GM12892 (cell line): ENCODE measurements around the gene SLC6A9.

Experiments used
- POLR2A ChIP-seq: IDR thresholded peaks from 2 replicates; pipeline ENCODE4 v1.6.1; 2011; ENCODE audit warnings: low read depth, low read length, control low read depth
- POLR2AphosphoS5 ChIP-seq: IDR thresholded peaks from 2 replicates; pipeline ENCODE4 v1.6.1; 2011; ENCODE audit warnings: low read depth, low read length, control low read depth

DNA sequence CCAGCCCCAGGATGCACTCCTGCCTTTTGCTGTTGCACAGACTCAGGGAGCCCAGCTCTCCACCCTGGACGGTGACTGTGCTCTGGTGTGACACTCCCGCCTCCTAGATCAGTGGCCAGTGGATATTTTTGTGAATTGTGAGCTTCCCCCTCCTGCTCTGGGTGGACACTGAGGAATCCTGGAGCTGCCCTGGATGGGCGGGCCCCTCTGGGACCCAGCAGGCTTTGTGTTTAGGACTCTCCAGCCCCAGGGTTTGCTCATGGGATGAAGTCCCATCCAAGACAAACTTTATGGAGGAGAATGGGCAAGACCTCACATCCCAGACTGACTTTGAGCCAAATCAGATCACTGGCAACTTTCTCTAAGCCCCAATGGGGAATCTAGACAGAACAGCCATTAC lies 16.1 kb downstream of the SLC6A9 start:
- TF ChIP-seq POLR2AphosphoS5 (no peak), POLR2A (no peak)
